Measurements from ENCODE around the gene C3orf70.
A peak's percentile ranks its signal among the peaks of the same experiment; 100 is the strongest.

The C3orf70 gene

DNA sequence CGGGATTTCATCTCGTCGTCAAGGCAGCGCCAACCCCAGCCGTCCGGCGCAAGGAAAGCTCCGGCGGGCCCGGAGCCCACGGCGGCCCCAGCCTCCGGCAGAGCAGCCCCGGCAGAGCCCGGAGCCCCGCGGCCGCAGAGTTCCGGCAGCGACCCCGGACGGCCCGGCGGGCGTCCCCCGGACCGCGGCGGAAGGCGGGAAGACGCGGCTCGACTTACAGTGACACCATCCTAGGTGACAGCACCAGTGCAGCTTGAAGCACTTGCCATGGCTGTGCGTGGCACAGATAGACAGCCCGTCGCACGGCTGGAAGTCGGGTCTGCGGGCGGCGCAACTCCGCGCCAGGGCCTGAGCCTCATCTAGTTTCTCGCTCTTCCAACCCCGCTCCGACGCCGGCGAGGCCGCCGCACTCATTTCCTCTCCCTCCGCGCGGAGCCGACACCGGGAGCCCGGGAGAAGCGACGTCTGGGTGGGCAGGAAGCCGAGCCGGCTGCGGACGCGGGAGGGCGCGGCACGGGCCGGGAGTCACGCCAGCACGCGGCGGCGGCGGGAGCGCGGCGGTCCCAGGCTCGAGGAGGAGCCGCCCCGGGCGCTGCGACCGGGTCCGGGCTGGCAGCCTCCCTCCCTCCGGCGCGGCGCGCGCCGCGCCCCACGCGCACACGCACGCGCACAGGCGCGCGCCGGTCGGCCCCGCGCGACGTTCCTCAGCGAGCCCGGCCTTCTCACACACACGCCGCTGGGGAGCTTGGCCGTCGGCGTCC is at the start of gene C3orf70:
C3orf70 (minus strand) TSS at position 651 of the 761 bp plus-strand sequence; CDS start at position 414, 237 bp downstream.
- H3K27ac ChIP-seq: peak within 1 kb of the TSS; percentile 62
- no peak for TF ChIP-seq ZFX (IDR thresholded peaks at IDR 0.05; ENCODE audit: borderline replicate concordance)
- TF ChIP-seq, protein P1, sequence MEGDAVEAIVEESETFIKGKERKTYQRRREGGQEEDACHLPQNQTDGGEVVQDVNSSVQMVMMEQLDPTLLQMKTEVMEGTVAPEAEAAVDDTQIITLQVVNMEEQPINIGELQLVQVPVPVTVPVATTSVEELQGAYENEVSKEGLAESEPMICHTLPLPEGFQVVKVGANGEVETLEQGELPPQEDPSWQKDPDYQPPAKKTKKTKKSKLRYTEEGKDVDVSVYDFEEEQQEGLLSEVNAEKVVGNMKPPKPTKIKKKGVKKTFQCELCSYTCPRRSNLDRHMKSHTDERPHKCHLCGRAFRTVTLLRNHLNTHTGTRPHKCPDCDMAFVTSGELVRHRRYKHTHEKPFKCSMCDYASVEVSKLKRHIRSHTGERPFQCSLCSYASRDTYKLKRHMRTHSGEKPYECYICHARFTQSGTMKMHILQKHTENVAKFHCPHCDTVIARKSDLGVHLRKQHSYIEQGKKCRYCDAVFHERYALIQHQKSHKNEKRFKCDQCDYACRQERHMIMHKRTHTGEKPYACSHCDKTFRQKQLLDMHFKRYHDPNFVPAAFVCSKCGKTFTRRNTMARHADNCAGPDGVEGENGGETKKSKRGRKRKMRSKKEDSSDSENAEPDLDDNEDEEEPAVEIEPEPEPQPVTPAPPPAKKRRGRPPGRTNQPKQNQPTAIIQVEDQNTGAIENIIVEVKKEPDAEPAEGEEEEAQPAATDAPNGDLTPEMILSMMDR (IDR thresholded peaks at IDR 0.05): no peak

DNA sequence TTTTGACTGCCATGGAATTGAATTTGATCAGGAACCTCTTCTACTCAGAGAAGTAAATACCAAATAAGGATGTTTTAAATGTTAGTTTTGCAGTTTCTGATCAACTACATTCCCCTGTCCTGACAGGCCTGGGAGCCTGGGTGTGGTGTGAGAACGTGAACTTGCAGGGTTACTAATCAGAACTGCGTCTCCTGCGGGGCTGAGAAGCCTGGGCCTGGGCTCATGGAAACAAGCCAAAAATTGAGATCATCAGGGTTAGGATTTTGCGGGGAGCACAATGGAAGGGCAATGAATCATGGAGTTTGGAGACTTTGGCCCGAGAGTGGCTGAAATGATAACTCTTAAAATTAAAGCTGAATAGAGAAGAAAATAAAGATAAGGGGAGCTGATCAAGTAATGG is 47.8 kb upstream of the C3orf70 start:
- no peak overlapping the region for H3K27ac ChIP-seq
- TF ChIP-seq, protein P1 (IDR thresholded peaks at IDR 0.05): no peak
- TF ChIP-seq ZFX (IDR thresholded peaks at IDR 0.05; ENCODE audit: borderline replicate concordance): no peak

GRCh38 chr3:185199671-185200070 is 46.8 kb upstream of the C3orf70 start:
- no peak for TF ChIP-seq ZFX (IDR thresholded peaks at IDR 0.05; ENCODE audit: borderline replicate concordance)
- TF ChIP-seq, protein P1 (IDR thresholded peaks at IDR 0.05): peak; percentile 19
- no peak overlapping the region for H3K27ac ChIP-seq

DNA sequence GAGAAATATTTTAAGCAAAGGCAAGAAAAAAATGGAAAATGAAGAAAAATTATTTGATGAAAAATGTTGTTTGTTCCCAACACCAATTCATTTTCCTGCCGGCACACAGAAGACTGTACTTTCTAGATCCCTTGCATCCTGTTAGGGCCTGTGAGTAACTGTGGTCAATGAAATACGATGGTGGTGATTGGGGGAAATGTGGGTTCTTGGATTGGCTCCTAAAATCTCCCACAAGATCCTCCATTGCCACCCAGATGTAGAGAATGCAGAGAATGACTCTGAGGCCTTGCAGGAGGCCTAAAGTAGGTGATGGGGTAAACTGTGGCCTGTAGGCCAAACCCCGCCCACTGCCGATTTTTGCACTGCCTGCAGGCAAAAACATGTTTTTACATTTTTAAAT is 46.3 kb upstream of the C3orf70 start:
- H3K27ac ChIP-seq: no peak overlapping the region
- no peak for TF ChIP-seq ZFX (IDR thresholded peaks at IDR 0.05; ENCODE audit: borderline replicate concordance)
- TF ChIP-seq, protein P1 (IDR thresholded peaks at IDR 0.05): no peak

DNA sequence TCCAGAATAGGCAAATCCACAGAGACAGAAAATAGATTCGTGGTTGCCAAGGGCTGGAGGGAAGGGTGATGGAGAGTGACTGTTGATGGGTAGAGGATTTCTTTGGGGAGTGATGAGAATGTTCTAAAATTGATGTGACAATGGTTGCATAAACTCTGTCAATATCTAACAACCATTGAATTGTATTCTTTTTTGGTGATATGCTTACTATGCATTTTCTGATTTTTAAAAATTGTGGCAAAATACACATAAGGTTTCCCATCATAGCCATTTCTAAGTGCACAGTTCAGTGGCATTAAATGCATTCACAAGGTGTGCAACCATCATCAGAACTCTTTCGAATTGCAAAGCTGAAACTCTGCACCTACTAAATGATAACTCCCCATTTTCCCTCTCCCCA is 44.2 kb upstream of the C3orf70 start:
- TF ChIP-seq, protein P1 (IDR thresholded peaks at IDR 0.05): no peak
- TF ChIP-seq ZFX (IDR thresholded peaks at IDR 0.05; ENCODE audit: borderline replicate concordance): no peak
- no peak overlapping the region for H3K27ac ChIP-seq

DNA sequence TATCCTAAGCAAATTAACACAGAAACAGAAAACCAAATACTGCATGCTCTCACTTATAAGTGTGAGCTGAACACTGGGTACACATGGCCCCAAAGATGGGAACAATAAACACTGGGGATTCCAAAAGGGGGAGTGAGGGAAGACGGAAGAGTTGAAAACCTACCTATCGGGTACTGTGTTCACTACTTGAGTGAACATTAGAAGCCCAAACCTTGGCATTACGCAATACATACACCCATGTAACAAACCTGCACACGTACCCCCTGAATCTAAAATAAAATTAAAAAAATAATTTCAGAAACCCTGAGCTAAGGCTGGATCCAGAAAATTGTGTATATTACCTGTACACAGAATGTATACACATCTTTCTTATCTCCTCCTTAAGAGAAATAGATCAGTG is 42.8 kb upstream of the C3orf70 start:
- H3K27ac ChIP-seq: no peak overlapping the region
- TF ChIP-seq, protein P1 (IDR thresholded peaks at IDR 0.05): no peak
- no peak for TF ChIP-seq ZFX (IDR thresholded peaks at IDR 0.05; ENCODE audit: borderline replicate concordance)

DNA sequence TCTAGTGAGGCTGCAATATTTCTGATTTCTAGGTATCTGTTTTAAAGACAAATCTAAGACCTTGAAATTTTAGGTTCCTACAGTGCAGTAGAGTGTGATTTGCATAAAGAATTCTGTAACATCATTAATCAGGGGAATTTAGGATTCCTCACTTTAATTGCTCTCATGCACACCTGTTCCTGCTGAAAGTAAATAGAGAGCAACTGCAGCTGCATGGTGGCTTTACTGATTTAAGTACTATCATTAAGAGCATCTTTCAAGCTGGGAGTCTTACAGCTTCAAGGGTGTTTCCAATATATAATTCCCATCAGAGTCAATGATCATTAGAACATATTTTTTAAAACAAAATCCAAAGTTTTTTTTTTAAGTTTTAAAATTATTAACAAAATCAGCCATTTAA is 36.0 kb upstream of the C3orf70 start:
- no peak for TF ChIP-seq ZFX (IDR thresholded peaks at IDR 0.05; ENCODE audit: borderline replicate concordance)
- TF ChIP-seq, protein P1 (IDR thresholded peaks at IDR 0.05): no peak
- no peak overlapping the region for H3K27ac ChIP-seq

All from 22Rv1 (cell line).